Activated T-helper 2 cell treated with anti-CD3 and anti-CD28 coated beads, Interferon-gamma antibody, Interleukin-2, Interleukin-4, amounts not matched to agents 10 μg/mL and 5 μg/mL and 100 μg/mL, durations not matched to agents 14 hours and 24 hours and 36 hours (primary cell): Measurements from ENCODE around the gene VWA2. TPM values are rescaled to one million over a fixed set of nuclear protein-coding genes. Genes with fewer than 3 reads are reported as not detected.

Experiments
- DNase-seq: peaks from one replicate; pipeline ENCODE4 v3.0.0; 2021; ENCODE audit warnings: low spot score
- H3K27ac Mint-ChIP-seq: one replicate; pipeline ENCODE4 v1.8.0; 2021; ENCODE audit warnings: mixed read lengths
- H3K27me3 Mint-ChIP-seq: one replicate; pipeline ENCODE4 v1.8.0; 2021; ENCODE audit warnings: low read depth, mixed read lengths
- H3K36me3 Mint-ChIP-seq: one replicate; pipeline ENCODE4 v1.8.0; 2021; ENCODE audit warnings: low read depth, mixed read lengths
- H3K4me1 Mint-ChIP-seq: one replicate; pipeline ENCODE4 v1.8.0; 2021; ENCODE audit warnings: low read depth, mixed read lengths
- H3K4me3 Mint-ChIP-seq: one replicate; pipeline ENCODE4 v1.8.0; 2021; ENCODE audit warnings: low read depth, mild to moderate bottlenecking, moderate library complexity, mixed read lengths
- H3K9me3 Mint-ChIP-seq: one replicate; pipeline ENCODE4 v1.8.0; 2021; ENCODE audit warnings: mixed read lengths
- intact Hi-C: fragments of 100-400 bp; cut with micrococcal nuclease; formaldehyde crosslinking; loops from one replicate; pipeline ENCODE4 v1.15.1; 2023
- total RNA-seq: library from RNA; stranded (reverse); gene quantifications from 2 replicates; pipeline ENCODE4 v1.2.3, GENCODE V29; 2022

Gene VWA2
- total RNA-seq, 1 donor from 2014 or later = not detected

DNA sequence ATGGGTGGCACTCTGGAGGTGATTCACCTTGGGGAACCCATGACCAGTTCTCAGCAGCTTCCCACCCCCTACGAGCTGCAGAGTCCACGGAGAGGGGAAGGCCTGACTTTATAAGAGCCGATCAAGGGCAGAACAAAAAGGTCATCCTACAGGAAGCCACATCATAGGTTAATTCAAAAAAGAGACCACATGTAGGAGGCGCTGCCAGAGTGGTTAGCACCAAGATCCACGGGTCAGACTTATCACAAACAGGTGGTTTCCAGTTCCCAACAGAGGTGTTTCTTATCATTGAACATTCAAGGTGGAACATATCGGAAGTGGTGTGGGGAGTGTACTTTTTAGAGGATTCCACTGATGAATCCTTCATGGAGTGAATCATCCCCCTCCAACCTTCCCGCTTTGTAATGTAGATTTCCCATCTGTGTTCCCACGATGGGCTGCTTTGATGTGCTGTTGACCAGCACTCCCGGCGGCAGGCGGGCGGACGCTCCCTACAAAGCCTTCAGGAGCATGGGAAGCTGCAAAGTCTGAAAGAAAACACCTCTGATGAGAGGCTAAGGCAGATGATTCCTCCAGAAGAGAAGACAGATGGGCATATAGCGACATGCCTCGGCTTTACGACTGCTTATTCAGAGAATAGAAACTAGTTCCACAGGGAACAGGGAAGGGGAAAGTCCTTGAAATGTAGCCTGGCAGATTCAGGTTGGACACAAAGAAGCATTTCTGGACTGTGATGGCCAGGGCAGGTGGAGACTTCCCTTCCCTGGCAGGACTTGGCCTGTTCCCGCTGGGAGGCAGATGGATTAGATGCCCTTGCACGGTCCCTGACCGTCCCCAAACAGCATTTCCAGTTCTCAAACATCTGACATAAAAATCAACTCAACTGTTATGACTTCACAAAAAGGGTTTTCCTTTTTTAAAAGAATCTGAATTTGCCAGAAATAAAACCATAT is 98.7 kb downstream of the VWA2 start:
- no peak for DNase-seq
- intact Hi-C loops = loop anchor here (1.0 to 10.0 kb wide), 4 partner anchors 20 to 653 kb away; no protein-coding TSS in a partner anchor
- peak overlapping the region; percentile 46 for H3K27ac Mint-ChIP-seq
- H3K9me3 Mint-ChIP-seq = no peaks in the 10 kb centered on the region
- peaks cover 33% of the 10 kb centered on the region for H3K4me1 Mint-ChIP-seq
- H3K27me3 Mint-ChIP-seq = peaks cover 2% of the 10 kb centered on the region
- H3K4me3 Mint-ChIP-seq = no peak overlapping the region
- no peaks in the 10 kb centered on the region for H3K36me3 Mint-ChIP-seq

DNA sequence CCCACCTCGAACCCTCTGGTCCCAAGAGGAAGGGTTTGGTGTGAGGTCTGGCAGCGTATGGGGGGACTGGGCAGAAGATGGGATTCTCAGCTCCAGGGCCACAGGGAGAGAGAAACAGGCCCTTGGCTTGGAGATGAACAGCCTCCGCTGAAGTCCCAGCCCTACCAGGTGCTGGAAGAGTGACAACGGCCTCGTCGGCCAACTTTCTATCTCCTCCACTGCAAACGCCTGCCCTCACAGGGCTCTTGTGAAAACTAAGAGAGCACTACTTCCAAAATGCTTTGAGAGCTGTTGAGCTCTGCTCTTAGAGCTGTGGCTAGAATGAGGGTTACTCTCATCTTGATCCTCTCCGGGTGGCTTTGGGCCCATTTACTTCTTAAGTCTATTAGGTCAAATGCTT is 101.8 kb downstream of the VWA2 start:
- Mint-ChIP-seq H3K9me3 (no peaks in the 10 kb centered on the region), H3K27me3 (peaks cover 1% of the 10 kb centered on the region), H3K27ac (no peak overlapping the region), H3K36me3 (no peaks in the 10 kb centered on the region), H3K4me3 (no peak overlapping the region), H3K4me1 (peaks cover 23% of the 10 kb centered on the region)
- intact Hi-C loops = no loop called here
- no peak for DNase-seq

Other genes with a start within 250 kb of the VWA2 start
- not detected in 2 replicates for gene ADRB1, start 195.4 kb upstream of the VWA2 start, total RNA-seq
- 11.3 and 13.9 TPM in 2 replicates for gene CCDC186, start 65.1 kb upstream of the VWA2 start, total RNA-seq
- gene TDRD1, start 59.9 kb upstream of the VWA2 start, total RNA-seq = 0.11 and 0.30 TPM in 2 replicates
- 3.5 and 4.7 TPM in 2 replicates for gene AFAP1L2, start 165.2 kb downstream of the VWA2 start, total RNA-seq